Measurements from ENCODE around the gene TMEM63B.
"Not testable (repeated sequence)": the region's sequence is repeated elsewhere in the genome, so short reads cannot be mapped to it uniquely, and the experiment has no call there.

- not testable (repeated sequence) for TF ChIP-seq OSR1 (CRISPR knock-in tag; IDR thresholded peaks at IDR 0.05); POU6F1 (CRISPR knock-in tag; IDR thresholded peaks at IDR 0.05; ENCODE audit: borderline replicate concordance, low read depth); CSDC2 (CRISPR knock-in tag; IDR thresholded peaks at IDR 0.05); CREB5 (CRISPR knock-in tag; IDR thresholded peaks at IDR 0.05; ENCODE audit: low read depth); ZNF70 (CRISPR knock-in tag; IDR thresholded peaks at IDR 0.05)
These were observed 58.0 kb downstream of the TMEM63B start for GRCh38 chr6:44185356-44185755.

Measured in SK-N-SH treated with all-trans-retinoic acid at 6 μM for 48 hours (cell line).